A549 (cell line): ENCODE measurements around the gene HIF1A. TPM values are rescaled to one million over a fixed set of nuclear protein-coding genes. Genes with fewer than 3 reads are reported as not detected.

Source experiments
- ATAC-seq, 2 experiments: fragments of 200-7000 bp in 1 of 2; fragments of >200 bp in 1 of 2; cut with Nextera tagmentation in 1 of 2; cut with Tn5 transposase in 1 of 2; 3 replicates each; pipeline versions ENCODE4 v1.8.0 to v1.9.1; 2018 to 2020; ENCODE audit warnings: mild to moderate bottlenecking in 1 of 2, moderate library complexity in 1 of 2
- CTCF ChIA-PET: fragments of 300-600 bp; sonication (Branson Sonifier 250); formaldehyde crosslinking; extraction: SDS; loops from one replicate; lab custom pipeline; 2021; ENCODE audit warnings: antibody characterized with exemption, inconsistent platforms; lab: Yijun Ruan, JAX
- POLR2A ChIA-PET: fragments of 350-600 bp; formaldehyde crosslinking; extraction: SDS; loops from one replicate; lab custom pipeline; 2021; ENCODE audit warnings: antibody characterized with exemption, inconsistent platforms; lab: Yijun Ruan, JAX
- DNase-seq, 2 experiments: peaks; one replicate each; pipeline versions ENCODE4 v3.0.0 to v3.0.0-alpha.2; 2011 to 2016; ENCODE audit warnings: low read depth in 1 of 2, low spot score in 1 of 2
- FAIRE-seq: peaks from 2 replicates; lab custom pipeline; 2011; peaks lifted over from hg19 to GRCh38; lab: Jason Lieb, UNC
- H3K27ac ChIP-seq, 2 experiments: fragments of >200 bp; sonication (Bioruptor Twin); formaldehyde crosslinking; 3 replicates each; pipeline ENCODE4 v1.5.1; 2016 to 2017
- H3K4me1 ChIP-seq: fragments of >200 bp; sonication (Bioruptor Twin); formaldehyde crosslinking; 3 replicates; pipeline ENCODE4 v1.6.1; 2016
- H3K4me2 ChIP-seq: fragments of >200 bp; sonication (Bioruptor Twin); formaldehyde crosslinking; 3 replicates; pipeline ENCODE4 v1.6.1; 2016
- H3K4me3 ChIP-seq: fragments of >200 bp; sonication (Bioruptor Twin); formaldehyde crosslinking; 3 replicates; pipeline ENCODE4 v1.5.1; 2016
- H3K9me3 ChIP-seq: fragments of >200 bp; sonication (Bioruptor Twin); formaldehyde crosslinking; 3 replicates; pipeline ENCODE4 v1.6.1; 2016
- BCL3 ChIP-seq: fragments of >200 bp; sonication (Bioruptor Twin); formaldehyde crosslinking; IDR thresholded peaks from 3 replicates; pipeline ENCODE4 v1.6.1; 2016
- BHLHE40 ChIP-seq: IDR thresholded peaks from 2 replicates; pipeline ENCODE4 v1.6.1; 2012; ENCODE audit warnings: low read depth, low read length, inconsistent platforms
- CHD2 ChIP-seq: fragments of 150-350 bp; IDR thresholded peaks from 2 replicates; pipeline ENCODE4 v1.6.1; 2014; ENCODE audit warnings: low read length; ENCODE audit not compliant: partially characterized antibody
- E2F6 ChIP-seq: IDR thresholded peaks from 2 replicates; pipeline ENCODE4 v1.6.1; 2012; ENCODE audit warnings: low read depth, borderline replicate concordance
- EHMT2 ChIP-seq: fragments of 200-600 bp; sonication (generic); IDR thresholded peaks from 2 replicates; pipeline ENCODE4 v1.6.1; 2016; ENCODE audit warnings: antibody characterized with exemption, low read depth, mild to moderate bottlenecking, moderate library complexity
- EP300 ChIP-seq, 2 experiments: fragments of >200 bp; sonication (Bioruptor Twin); formaldehyde crosslinking; IDR thresholded peaks; 2 replicates in 1 of 2; 3 replicates in 1 of 2; pipeline ENCODE4 v1.6.1; 2016 to 2017
- FOXS1 ChIP-seq: fragments of 250-450 bp; sonication (Bioruptor Pico); IDR thresholded peaks from 2 replicates; pipeline ENCODE4 v1.5.0; 2020; ENCODE audit warnings: mild to moderate bottlenecking, moderate library complexity
- HOXA7 ChIP-seq: fragments of 250-450 bp; sonication (Bioruptor Pico); IDR thresholded peaks from 2 replicates; pipeline ENCODE4 v1.5.0; 2020; ENCODE audit warnings: mild to moderate bottlenecking, moderate library complexity
- HOXB13 ChIP-seq: fragments of 250-450 bp; sonication (Bioruptor Pico); IDR thresholded peaks from 2 replicates; pipeline ENCODE4 v1.5.0; 2020; ENCODE audit warnings: low read depth, mild to moderate bottlenecking, moderate library complexity
- JUNB ChIP-seq: fragments of >200 bp; sonication (Bioruptor Twin); formaldehyde crosslinking; IDR thresholded peaks from 2 replicates; pipeline ENCODE4 v1.6.1; 2016
- KDM5A ChIP-seq: fragments of 200-600 bp; sonication (generic); IDR thresholded peaks from 2 replicates; pipeline ENCODE4 v1.6.1; 2016; ENCODE audit warnings: antibody characterized with exemption, mild to moderate bottlenecking
- MAFK ChIP-seq: fragments of 450-650 bp; IDR thresholded peaks from 2 replicates; pipeline ENCODE4 v1.6.1; 2014; ENCODE audit not compliant: partially characterized antibody
- NR3C1 ChIP-seq: fragments of >200 bp; sonication (Bioruptor Twin); formaldehyde crosslinking; IDR thresholded peaks from 3 replicates; pipeline ENCODE4 v1.6.1; 2017
- PHF8 ChIP-seq: fragments of 200-600 bp; sonication (generic); IDR thresholded peaks from 2 replicates; pipeline ENCODE4 v1.6.1; 2016; ENCODE audit warnings: low read depth, mild to moderate bottlenecking, antibody characterized with exemption, moderate library complexity, borderline replicate concordance
- POLR2A ChIP-seq: IDR thresholded peaks from 2 replicates; pipeline ENCODE4 v1.6.1; 2012; ENCODE audit warnings: mild to moderate bottlenecking, low read length
- POLR2AphosphoS2 ChIP-seq: conservative IDR thresholded peaks from 2 replicates; pipeline ENCODE4 v1.6.1; 2012; ENCODE audit warnings: low read length, improper control_type of control experiment, inconsistent platforms
- RAD21 ChIP-seq, 2 experiments: fragments of >200 bp in 1 of 2; sonication (Bioruptor Twin) in 1 of 2; formaldehyde crosslinking in 1 of 2; IDR thresholded peaks in 1 of 2; conservative IDR thresholded peaks in 1 of 2; 2 replicates in 1 of 2; 3 replicates in 1 of 2; pipeline ENCODE4 v1.6.1; 2012 to 2018; ENCODE audit warnings: inconsistent platforms in 1 of 2
- RCOR1 ChIP-seq: fragments of 150-350 bp; IDR thresholded peaks from 2 replicates; pipeline ENCODE4 v1.6.1; 2014; ENCODE audit warnings: antibody characterized with exemption, low read length, low read depth
- REST ChIP-seq: fragments of 200-600 bp; sonication (generic); IDR thresholded peaks from 2 replicates; pipeline ENCODE4 v1.6.1; 2016; ENCODE audit warnings: antibody characterized with exemption, mild to moderate bottlenecking, moderate library complexity
- RFX5 ChIP-seq: fragments of 450-650 bp; IDR thresholded peaks from 2 replicates; pipeline ENCODE4 v1.7.1; 2014; ENCODE audit warnings: antibody characterized with exemption, mild to moderate bottlenecking, moderate library complexity
- SREBF2 ChIP-seq: fragments of 450-650 bp; IDR thresholded peaks from 2 replicates; pipeline ENCODE4 v1.6.1; 2014; ENCODE audit warnings: mild to moderate bottlenecking, moderate library complexity
- USF2 ChIP-seq: fragments of 450-650 bp; IDR thresholded peaks from 2 replicates; pipeline ENCODE4 v1.6.1; 2014; ENCODE audit warnings: antibody characterized with exemption
- ZNF302 ChIP-seq: fragments of 250-450 bp; sonication (Bioruptor Pico); IDR thresholded peaks from 2 replicates; pipeline ENCODE4 v1.9.0; 2021; ENCODE audit warnings: inconsistent platforms, mild to moderate bottlenecking, moderate library complexity
- WGBS: methylation state at CpG from one replicate; pipeline ENCODE4 v1.1.6; 2017; ENCODE audit errors: missing lambda C conversion rate; 5-methylcytosine and 5-hydroxymethylcytosine counted together
- polyA plus RNA-seq, 4 experiments: library from polyadenylated mRNA; depleted of rRNA in 3 of 4; stranded (reverse); fragments of >200 nt; fragmentation: RNase III in 1 of 4; extraction: RNeasy Plus Mini Kit Qiagen cat#74134 plus additional on column Dnase treatment in 1 of 4; gene quantifications; 2 replicates in 3 of 4; 3 replicates in 1 of 4; pipeline ENCODE4 v1.2.3, GENCODE V29; 2011 to 2017
- TF ChIP-seq, protein P1 (sequence below): IDR thresholded peaks from 2 replicates; pipeline ENCODE4 v1.6.1; 2012

The HIF1A gene
- polyA plus RNA-seq, 2 of the 4 experiments (the other 2 are of a cell fraction) = 284 to 391 TPM

DNA sequence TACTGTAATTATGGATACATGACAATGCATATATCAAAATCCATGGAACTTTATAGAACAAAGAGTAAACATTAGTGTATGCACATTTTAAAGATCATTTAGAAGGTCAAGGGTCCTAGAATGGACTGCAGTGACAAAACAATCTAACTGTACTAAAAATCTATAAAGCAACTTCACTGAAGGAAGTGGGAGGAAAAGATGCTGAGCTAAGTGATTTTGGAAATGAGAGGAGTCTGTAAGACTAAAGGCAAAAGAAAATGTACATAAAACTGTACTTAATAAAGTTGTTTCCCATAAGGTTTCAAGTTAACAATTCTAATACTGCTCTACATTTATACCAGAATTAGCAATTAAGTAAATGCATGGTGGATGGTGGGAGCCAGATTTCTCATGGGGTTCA, 46.9 kb upstream of the HIF1A start:
- ATAC-seq = no peak
- no peak overlapping the region for H3K27ac ChIP-seq
- no peak for DNase-seq
- FAIRE-seq = no peak
- no peaks in the 10 kb centered on the region for H3K9me3 ChIP-seq
- peak; percentile 95 for TF ChIP-seq MAFK
- TF ChIP-seq USF2 = no peak
- no peak for TF ChIP-seq BHLHE40
- no peak for TF ChIP-seq POLR2A
- no peak for TF ChIP-seq BCL3
- H3K4me1 ChIP-seq = peaks cover 5% of the 10 kb centered on the region
- ChIA-PET CTCF (interaction anchor here (0.8 kb wide), 1 partner anchor 19 kb away, joined by 3 read pairs; no protein-coding TSS in a partner anchor), POLR2A (no interaction called here)
- H3K4me2 ChIP-seq = no peak overlapping the region
- no peak overlapping the region for H3K4me3 ChIP-seq

- 82% methylated on average over 4 of the region's 4 CpGs for WGBS
- H3K4me3 ChIP-seq = no peak overlapping the region
- H3K27ac ChIP-seq = no peak overlapping the region
- H3K4me2 ChIP-seq = no peak overlapping the region
- TF ChIP-seq PHF8 (no peak), REST (no peak), SREBF2 (no peak), CHD2 (no peak), ZNF302 (CRISPR knock-in tag) (no peak), FOXS1 (CRISPR knock-in tag) (no peak), EP300 (IDR thresholded peaks at IDR 0.05) (no peak), RFX5 (no peak), POLR2AphosphoS2 (no peak), NR3C1 (no peak), KDM5A (no peak), RCOR1 (no peak), HOXB13 (no peak), HOXA7 (no peak), JUNB (no peak), EHMT2 (no peak), RAD21 (conservative IDR thresholded peaks at IDR 0.05 in 1 of 2, IDR thresholded peaks at IDR 0.05 in 1 of 2) (no peak), E2F6 (no peak), MAFK (no peak)
- TF ChIP-seq, protein P1, sequence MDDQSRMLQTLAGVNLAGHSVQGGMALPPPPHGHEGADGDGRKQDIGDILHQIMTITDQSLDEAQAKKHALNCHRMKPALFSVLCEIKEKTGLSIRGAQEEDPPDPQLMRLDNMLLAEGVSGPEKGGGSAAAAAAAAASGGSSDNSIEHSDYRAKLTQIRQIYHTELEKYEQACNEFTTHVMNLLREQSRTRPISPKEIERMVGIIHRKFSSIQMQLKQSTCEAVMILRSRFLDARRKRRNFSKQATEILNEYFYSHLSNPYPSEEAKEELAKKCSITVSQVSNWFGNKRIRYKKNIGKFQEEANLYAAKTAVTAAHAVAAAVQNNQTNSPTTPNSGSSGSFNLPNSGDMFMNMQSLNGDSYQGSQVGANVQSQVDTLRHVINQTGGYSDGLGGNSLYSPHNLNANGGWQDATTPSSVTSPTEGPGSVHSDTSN = no peak
- no peak for ATAC-seq
- DNase-seq = no peak
- CTCF ChIA-PET = interaction anchor here (0.8 kb wide), 1 partner anchor 18 kb away, joined by 3 read pairs; no protein-coding TSS in a partner anchor
- peaks cover 14% of the 10 kb centered on the region for H3K4me1 ChIP-seq
- no peaks in the 10 kb centered on the region for H3K9me3 ChIP-seq
- POLR2A ChIA-PET = no interaction called here
- peak; percentile 49 for FAIRE-seq
Measured at GRCh38 chr14:61649283-61649682, 46.0 kb upstream of the HIF1A start.
